HG03439 (cell line): Measurements from ENCODE around the gene USP34.
"Not testable (repeated sequence)": the region's sequence is repeated elsewhere in the genome, so short reads cannot be mapped to it uniquely, and the experiment has no call there.

Source experiments
- ATAC-seq: cut with Tn5 transposase; IDR thresholded peaks from one replicate; pipeline ENCODE4 v1.9.1; 2021; ENCODE audit warnings: mild to moderate bottlenecking, moderate library complexity; ENCODE audit not compliant: unreplicated experiment

Gene USP34, protein sequence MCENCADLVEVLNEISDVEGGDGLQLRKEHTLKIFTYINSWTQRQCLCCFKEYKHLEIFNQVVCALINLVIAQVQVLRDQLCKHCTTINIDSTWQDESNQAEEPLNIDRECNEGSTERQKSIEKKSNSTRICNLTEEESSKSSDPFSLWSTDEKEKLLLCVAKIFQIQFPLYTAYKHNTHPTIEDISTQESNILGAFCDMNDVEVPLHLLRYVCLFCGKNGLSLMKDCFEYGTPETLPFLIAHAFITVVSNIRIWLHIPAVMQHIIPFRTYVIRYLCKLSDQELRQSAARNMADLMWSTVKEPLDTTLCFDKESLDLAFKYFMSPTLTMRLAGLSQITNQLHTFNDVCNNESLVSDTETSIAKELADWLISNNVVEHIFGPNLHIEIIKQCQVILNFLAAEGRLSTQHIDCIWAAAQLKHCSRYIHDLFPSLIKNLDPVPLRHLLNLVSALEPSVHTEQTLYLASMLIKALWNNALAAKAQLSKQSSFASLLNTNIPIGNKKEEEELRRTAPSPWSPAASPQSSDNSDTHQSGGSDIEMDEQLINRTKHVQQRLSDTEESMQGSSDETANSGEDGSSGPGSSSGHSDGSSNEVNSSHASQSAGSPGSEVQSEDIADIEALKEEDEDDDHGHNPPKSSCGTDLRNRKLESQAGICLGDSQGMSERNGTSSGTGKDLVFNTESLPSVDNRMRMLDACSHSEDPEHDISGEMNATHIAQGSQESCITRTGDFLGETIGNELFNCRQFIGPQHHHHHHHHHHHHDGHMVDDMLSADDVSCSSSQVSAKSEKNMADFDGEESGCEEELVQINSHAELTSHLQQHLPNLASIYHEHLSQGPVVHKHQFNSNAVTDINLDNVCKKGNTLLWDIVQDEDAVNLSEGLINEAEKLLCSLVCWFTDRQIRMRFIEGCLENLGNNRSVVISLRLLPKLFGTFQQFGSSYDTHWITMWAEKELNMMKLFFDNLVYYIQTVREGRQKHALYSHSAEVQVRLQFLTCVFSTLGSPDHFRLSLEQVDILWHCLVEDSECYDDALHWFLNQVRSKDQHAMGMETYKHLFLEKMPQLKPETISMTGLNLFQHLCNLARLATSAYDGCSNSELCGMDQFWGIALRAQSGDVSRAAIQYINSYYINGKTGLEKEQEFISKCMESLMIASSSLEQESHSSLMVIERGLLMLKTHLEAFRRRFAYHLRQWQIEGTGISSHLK (N-terminal part only)

GRCh38 chr2:61470965-61471904, at the start of gene USP34:
Gene USP34, minus strand, starts transcription at chr2:61471087. Its CDS starts 395 bp downstream, at chr2:61470692.
- peak; percentile 66 for ATAC-seq

- ATAC-seq = no peak
Measured at GRCh38 chr2:61520261-61520660, 49.4 kb upstream of the USP34 start.

DNA sequence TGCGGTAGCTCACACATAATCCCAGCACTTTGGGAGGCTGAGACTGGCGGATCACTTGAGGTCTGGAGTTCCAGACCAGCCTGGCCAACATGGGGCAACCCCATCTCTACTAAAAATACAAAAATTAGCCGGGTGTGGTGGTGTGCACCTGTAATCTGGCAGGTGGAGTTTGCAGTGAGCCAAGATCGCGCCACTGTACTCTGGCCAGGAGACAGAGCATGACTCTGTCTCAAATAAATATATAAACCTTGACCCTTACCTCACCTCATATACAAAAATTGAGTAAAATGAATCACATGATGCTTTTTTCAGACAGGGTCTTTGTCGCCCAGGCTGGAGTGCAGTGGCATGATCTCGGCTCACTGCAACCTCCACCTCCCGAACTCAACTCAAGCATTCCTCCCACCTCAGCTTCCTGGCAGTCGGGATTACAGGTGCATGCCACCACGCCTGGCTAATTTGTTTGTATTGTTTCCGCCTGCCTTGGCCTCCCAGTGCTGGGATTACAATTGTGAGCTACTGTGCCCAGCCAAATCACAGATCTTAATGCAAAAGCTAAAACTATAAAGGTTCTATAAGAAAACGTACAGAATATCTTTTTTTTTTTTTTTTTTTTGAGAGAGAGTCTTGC, 42.0 kb upstream of the USP34 start:
- ATAC-seq = no peak

DNA sequence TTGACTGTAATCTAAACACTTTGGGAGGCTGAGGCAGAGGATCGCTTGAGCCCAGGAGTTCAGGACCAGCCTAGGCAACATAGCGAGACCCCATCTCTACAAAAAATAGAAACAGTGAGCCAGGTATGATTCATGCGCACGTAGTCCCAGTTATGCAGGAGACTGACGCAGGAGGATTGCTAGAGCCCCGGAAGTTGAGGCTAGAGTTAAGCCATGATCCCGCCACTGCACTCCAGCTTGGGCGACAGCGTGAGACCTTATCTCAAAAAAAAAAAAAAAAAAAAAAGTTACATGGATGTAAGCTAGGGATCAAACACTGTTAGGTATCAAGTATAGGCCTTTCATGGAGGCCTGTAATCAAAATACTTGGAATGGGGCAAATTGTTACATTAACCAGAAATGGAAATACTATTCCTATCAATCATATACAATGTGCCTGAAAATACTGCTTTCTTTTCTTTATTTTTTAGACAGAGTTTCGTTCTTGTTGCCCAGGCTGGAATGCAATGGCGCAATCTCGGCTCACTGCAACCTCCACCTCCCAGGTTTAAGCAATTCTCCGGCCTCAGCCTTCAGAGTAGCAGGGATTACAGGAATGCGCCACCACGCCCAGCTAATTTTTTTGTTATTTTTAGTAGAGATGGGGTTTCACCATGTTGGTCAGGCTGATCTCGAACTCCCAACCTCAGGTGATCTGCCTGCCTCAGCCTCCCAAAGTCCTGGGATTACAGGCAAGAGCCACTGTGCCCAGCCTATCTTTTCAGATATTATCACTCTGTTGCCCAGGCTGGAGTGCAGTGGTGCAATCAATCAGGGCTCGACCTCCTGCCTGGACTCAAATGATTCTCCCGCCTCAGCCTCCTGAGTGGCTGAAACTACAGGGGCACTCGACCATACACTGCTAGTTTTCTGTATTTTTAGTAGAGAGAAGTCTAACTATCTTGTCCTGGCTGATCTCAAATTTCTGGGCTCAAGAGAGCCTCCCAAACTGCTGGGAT, 40.1 kb upstream of the USP34 start:
- no peak for ATAC-seq

DNA sequence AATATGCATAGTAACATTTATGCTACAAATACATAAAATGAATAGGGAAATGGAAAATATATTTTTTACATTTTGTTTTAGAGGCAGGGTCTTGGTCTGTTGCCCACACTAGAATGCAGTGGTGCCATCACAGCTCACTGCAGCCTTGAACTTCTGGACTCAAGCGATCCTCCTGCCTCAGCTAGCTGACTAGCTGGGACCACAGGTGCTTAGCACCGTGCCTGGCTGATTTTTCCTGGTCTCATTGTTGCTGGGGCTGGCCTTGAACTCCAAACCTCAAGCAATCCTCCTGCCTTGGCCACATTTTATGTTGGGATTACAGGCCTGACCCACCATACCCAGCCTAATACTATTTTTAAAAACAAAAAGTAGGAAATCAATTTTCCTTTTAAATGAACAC, 34.1 kb upstream of the USP34 start:
- ATAC-seq = no peak

DNA sequence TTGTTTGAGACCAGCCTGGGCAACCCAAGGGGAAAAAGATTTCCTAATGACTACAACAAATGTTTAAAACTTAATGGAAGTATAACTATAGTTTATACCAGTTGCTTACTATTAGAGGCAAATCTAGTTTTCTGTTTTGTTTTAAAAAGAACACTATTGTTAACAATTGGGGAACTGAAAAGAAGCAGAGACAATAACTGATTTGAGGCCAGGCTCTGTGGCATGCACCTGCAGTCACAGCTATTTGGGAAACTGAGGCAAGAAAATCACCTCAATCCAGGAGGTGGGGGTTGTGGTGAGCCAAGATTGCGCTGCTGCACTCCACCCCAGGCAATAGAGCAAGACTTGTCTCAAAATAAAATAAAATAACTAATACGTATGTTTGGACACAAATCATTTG, 28.2 kb upstream of the USP34 start:
- no peak for ATAC-seq

DNA sequence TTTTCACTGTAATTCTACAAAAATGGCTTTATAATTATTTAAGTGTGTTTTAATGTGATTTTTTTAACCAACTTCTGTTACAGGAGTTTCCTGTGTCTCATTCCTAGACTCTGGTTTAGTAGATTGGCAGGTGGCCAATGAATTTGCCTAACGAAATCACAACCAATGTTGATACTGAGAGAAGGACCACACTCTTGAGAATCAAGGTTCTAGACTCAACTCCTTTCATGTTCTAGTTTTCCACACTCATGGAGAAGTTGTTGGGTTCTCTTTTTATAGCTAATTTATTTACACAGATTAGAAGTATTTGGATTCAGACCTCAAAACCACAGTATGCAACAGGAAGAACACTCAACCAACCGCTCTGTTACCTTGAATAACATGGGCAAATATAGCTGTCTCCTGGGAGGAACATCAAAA, 22.6 kb upstream of the USP34 start:
- ATAC-seq = no peak

DNA sequence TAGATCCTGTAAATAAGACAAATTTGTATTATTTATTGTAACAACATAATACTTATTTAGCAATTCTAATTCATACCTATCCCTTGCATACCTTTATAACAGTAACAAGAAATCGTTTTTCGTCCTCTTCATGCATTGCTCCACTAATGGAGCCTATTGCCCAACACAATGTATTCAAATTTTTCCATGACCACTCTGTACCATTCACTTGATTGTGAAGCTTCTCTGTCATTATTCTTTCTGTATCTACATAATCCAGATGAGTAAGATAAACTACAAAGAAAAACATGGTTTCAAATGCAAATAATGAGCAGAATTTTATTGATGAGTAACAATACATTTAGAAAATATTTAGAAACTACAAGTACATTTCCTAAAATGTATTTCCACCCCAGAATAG, 21.6 kb upstream of the USP34 start:
- no peak for ATAC-seq

- no peak for ATAC-seq
Measured at GRCh38 chr2:61485281-61485680, 14.4 kb upstream of the USP34 start.

GRCh38 chr2:61478086-61478485, 7.2 kb upstream of the USP34 start:
- no peak for ATAC-seq

DNA sequence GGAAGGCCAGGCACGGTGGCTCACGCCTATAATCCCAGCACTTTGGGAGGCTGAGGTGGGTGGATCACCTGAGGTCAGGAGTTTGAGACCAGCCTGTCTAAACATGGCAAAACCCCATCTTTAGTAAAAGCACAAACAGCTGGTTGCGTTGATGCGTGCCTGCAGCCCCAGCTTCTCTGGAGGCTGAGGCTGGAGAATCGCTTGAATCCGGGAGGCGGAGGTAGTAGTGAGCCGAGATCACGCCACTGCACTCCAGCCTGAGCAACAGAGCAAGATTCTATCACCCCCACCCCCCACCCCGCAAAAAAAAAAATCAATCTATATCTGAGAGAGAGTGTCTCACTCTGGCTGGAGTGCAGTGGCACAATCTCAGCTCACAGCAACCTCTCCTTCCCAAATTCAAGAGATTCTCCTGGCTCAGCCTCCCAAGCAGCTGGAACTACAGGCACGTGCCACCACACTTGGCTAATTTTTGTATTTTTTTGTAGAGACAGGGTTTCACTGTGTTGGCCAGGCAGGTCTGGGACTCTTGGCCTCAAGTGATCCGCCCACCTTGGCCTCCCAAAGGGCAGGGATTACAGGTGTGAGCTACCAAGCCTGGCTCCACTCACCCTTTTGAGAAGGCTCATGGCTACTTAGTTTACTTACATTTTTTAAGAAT, 6.2 kb upstream of the USP34 start:
- not testable (repeated sequence) for ATAC-seq

GRCh38 chr2:61471905-61472805, 1.3 kb upstream of the USP34 start:
- no peak for ATAC-seq

- ATAC-seq = peak; percentile 27
Measured at GRCh38 chr2:61470122-61470951, 550 bp downstream of the USP34 start.

DNA sequence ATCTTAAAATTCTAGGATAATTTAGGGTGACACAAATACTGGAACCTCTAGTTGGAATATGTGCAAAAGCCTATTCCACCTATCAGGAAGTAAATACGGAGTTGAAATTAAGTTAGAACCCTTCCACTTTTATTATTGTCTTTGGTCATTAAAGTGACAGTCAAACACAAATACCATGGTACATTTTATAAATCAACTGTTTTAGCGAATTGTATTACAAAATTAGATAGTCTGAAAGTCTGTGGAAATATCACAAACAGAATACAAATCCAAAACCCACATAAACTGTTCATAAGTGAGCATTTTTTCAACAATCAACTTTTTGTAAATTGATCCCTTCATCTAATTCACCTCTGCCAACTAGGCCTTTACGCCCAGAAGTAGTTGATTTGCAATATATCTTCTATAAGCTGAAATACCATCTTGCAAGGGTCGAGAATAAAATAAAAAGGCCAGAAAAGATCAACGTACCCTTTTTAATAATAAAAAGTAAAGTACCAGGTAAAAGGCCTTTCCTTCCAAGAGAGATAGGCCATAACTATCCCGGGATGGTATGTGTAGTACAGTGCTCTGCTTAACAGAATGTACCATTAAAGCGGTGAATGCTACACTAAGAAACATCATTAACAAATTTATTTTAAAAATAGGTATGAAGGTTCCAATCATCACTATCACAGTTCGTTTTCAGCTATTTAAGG, 1.3 kb downstream of the USP34 start:
- ATAC-seq = no peak

- not testable (repeated sequence) for ATAC-seq
Measured at GRCh38 chr2:61468231-61468630, 2.7 kb downstream of the USP34 start.
